ENCODE data around the gene ANKRD33B. TPM values are rescaled to one million over a fixed set of nuclear protein-coding genes. Genes with fewer than 3 reads are reported as not detected.
A peak's percentile ranks its signal among the peaks of the same experiment; 100 is the strongest.
"Not testable (repeated sequence)": the region's sequence is repeated elsewhere in the genome, so short reads cannot be mapped to it uniquely, and the experiment has no call there.

The ANKRD33B gene
- total RNA-seq (2016; rRNA removed; fragmentation: Illumina TruSeq; extraction: Trizol) (0.02 TPM in 1 of 2 replicates, not detected in the other), polyA plus RNA-seq (2011; rRNA removed) (not detected in 2 replicates), polyA minus RNA-seq (2011; rRNA and poly(A)+ RNA removed; ENCODE audit: low replicate concordance) (0.02 and 9.0 TPM in 2 replicates), Bru-seq, nascent RNA (percentile 17 among the genes with signal in this experiment), BruChase-seq, experiment 1, labeled RNA remaining after a 6-hour chase (percentile 16 among the genes with signal in this experiment), BruChase-seq, experiment 2, labeled RNA remaining after a 2-hour chase (percentile 19 among the genes with signal in this experiment)
- not detected in 2 replicates for total RNA-seq (2016; cell fraction: cytosol; rRNA removed; fragmentation: Illumina TruSeq; extraction: Trizol; ENCODE audit: low read depth)
- 0.02 and 0.03 TPM in 2 replicates for total RNA-seq (2016; cell fraction: insoluble cytoplasmic fraction; rRNA removed; fragmentation: Illumina TruSeq; extraction: Trizol)
- 0.03 TPM in 1 of 2 replicates, not detected in the other for total RNA-seq (2016; cell fraction: membrane; rRNA removed; fragmentation: Illumina TruSeq; extraction: Trizol)
- 0.09 TPM in 1 of 2 replicates, not detected in the other for total RNA-seq (2016; cell fraction: nucleus; rRNA removed; fragmentation: Illumina TruSeq; extraction: Trizol)
- polyA plus RNA-seq (2011; cell fraction: cytosol; rRNA removed), result not detected in 2 replicates
- 0.02 and 0.03 TPM in 2 replicates for polyA plus RNA-seq (2011; cell fraction: nucleus; rRNA removed)
- polyA plus RNA-seq (2012), result not detected in 2 replicates
- polyA plus RNA-seq (2016; cell fraction: cytosol; fragmentation: Illumina TruSeq; extraction: Trizol; ENCODE audit: low read depth), result not detected in 2 replicates
- polyA plus RNA-seq (2016; cell fraction: insoluble cytoplasmic fraction; fragmentation: Illumina TruSeq; extraction: Trizol; ENCODE audit: low read depth), result not detected in 2 replicates
- not detected in 2 replicates for polyA plus RNA-seq (2016; cell fraction: membrane; fragmentation: Illumina TruSeq; extraction: Trizol; ENCODE audit: low read depth)
- 0.11 TPM in 1 of 2 replicates, not detected in the other for polyA plus RNA-seq (2016; cell fraction: nucleus; fragmentation: Illumina TruSeq; extraction: Trizol; ENCODE audit: insufficient read depth, low read depth)
- polyA minus RNA-seq (2011; cell fraction: cytosol; rRNA and poly(A)+ RNA removed), result 0.09 TPM in 1 of 2 replicates, not detected in the other
- not detected in 2 replicates for polyA minus RNA-seq (2011; cell fraction: nucleus; rRNA and poly(A)+ RNA removed)
- long read RNA-seq, experiment 1, result 0 reads
- long read RNA-seq, experiment 2, result 0 reads

- WGBS (ENCODE audit: low lambda C conversion rate), result 59% methylated on average over 30 of the region's 119 CpGs
- H3K9ac ChIP-seq (ENCODE audit: insufficient read depth, low read depth, low read length), result no peak within 1 kb of the TSS
- DNase-seq (ENCODE audit: low spot score), result peak; percentile 9
- H3K36me3 ChIP-seq (replicated peaks in 1 of 2; ENCODE audit: control insufficient read depth in 1 of 2, insufficient read depth in 2 of 2, low read length in 2 of 2), result no peaks in the 10 kb centered on the region
- in situ Hi-C loops (cut with HindIII; ENCODE audit: extremely low pct_ligation_motif_present, low pct_unique_long_range_greater_than_20kb), result no loop called here
- intact Hi-C loops (cut with micrococcal nuclease; ENCODE audit: unreplicated experiment), result no loop called here
- no TSS peak for BruUV-seq (replicated peaks)
- H3K4me3 ChIP-seq (replicated peaks in 1 of 3; ENCODE audit: insufficient read depth in 1 of 3, low read depth in 2 of 3, low read length in 3 of 3), result peak within 1 kb of the TSS; percentile 47 to 63 (median 49); a peak in 5 of 6 replicates
- ATAC-seq, result peak; percentile 78
- H3K4me1 ChIP-seq (ENCODE audit: insufficient read depth, low read length), result no peaks in the 10 kb centered on the region
- H3K4me2 ChIP-seq (ENCODE audit: low read depth, low read length), result peak within 1 kb of the TSS; percentile 55
- H3K27me3 ChIP-seq (ENCODE audit: control insufficient read depth in 1 of 2, insufficient read depth in 2 of 2, low read length in 2 of 2), result peaks cover 2 to 33% of the 10 kb centered on the region in 2 experiments; a peak in 4 of 5 replicates
- TF ChIP-seq ZNF800 (CRISPR knock-in tag; IDR thresholded peaks at IDR 0.05) (peak; percentile 74; the same call in 1 of the 2 replicates), ZNF770 (CRISPR knock-in tag; IDR thresholded peaks at IDR 0.05) (0 out of 2 replicates have a peak, but pooled peaks have one; percentile 34), ZNF335 (CRISPR knock-in tag; IDR thresholded peaks at IDR 0.05) (no peak)
- H4K20me1 ChIP-seq (ENCODE audit: insufficient read depth, low read length), result no peaks in the 10 kb centered on the region
- no peak within 1 kb of the TSS for H3K27ac ChIP-seq (ENCODE audit: extremely low read length, insufficient read depth, low read length)
- no peaks in the 10 kb centered on the region for H3K9me3 ChIP-seq (ENCODE audit: low read length)
- CTCF ChIA-PET (ENCODE audit: low intra/inter-chr PET ratio, low total read pairs), result no interaction called here
- H2AFZ ChIP-seq (ENCODE audit: low read length), result no peak within 1 kb of the TSS
- H3K79me2 ChIP-seq (ENCODE audit: insufficient read depth, low read length), result no peaks in the 10 kb centered on the region
- FAIRE-seq, result no peak
- POLR2A ChIA-PET, result no interaction called here
Measured at GRCh38 chr5:10563945-10564837, at the start of gene ANKRD33B. ANKRD33B (plus strand) TSS chr5:10564070; CDS start chr5:10564468, 398 bp downstream.

GRCh38 chr5:10514572-10514971 lies 49.3 kb upstream of the ANKRD33B start:
- in situ Hi-C loops (cut with HindIII; ENCODE audit: extremely low pct_ligation_motif_present, low pct_unique_long_range_greater_than_20kb), result not testable (repeated sequence)
- WGBS (ENCODE audit: low lambda C conversion rate), result 45% methylated on average over 8 of the region's 8 CpGs

More at GRCh38 chr5:10514572-10514971, 49.3 kb upstream of the ANKRD33B start:
- DNase-seq (ENCODE audit: low spot score); H2AFZ ChIP-seq (ENCODE audit: low read length); CTCF ChIA-PET (ENCODE audit: low intra/inter-chr PET ratio, low total read pairs); H3K36me3 ChIP-seq (replicated peaks in 1 of 2; ENCODE audit: control insufficient read depth in 1 of 2, insufficient read depth in 2 of 2, low read length in 2 of 2); H3K9me3 ChIP-seq (ENCODE audit: low read length); intact Hi-C loops (cut with micrococcal nuclease; ENCODE audit: unreplicated experiment); FAIRE-seq; ATAC-seq; BruUV-seq (replicated peaks); H3K4me2 ChIP-seq (ENCODE audit: low read depth, low read length); H3K4me1 ChIP-seq (ENCODE audit: insufficient read depth, low read length); H3K27me3 ChIP-seq (ENCODE audit: control insufficient read depth in 1 of 2, insufficient read depth in 2 of 2, low read length in 2 of 2); H3K27ac ChIP-seq (ENCODE audit: extremely low read length, insufficient read depth, low read length); H3K9ac ChIP-seq (ENCODE audit: insufficient read depth, low read depth, low read length); H3K79me2 ChIP-seq (ENCODE audit: insufficient read depth, low read length); H3K4me3 ChIP-seq (replicated peaks in 1 of 3; ENCODE audit: insufficient read depth in 1 of 3, low read depth in 2 of 3, low read length in 3 of 3); H4K20me1 ChIP-seq (ENCODE audit: insufficient read depth, low read length); POLR2A ChIA-PET: not testable (repeated sequence)
